ENCODE results near the gene NR3C2. TPM values are rescaled to one million over a fixed set of nuclear protein-coding genes. Genes with fewer than 3 reads are reported as not detected.

NR3C2 gene
- 4.3 TPM for total RNA-seq (ENCODE audit: insufficient read depth, low replicate concordance)

DNA sequence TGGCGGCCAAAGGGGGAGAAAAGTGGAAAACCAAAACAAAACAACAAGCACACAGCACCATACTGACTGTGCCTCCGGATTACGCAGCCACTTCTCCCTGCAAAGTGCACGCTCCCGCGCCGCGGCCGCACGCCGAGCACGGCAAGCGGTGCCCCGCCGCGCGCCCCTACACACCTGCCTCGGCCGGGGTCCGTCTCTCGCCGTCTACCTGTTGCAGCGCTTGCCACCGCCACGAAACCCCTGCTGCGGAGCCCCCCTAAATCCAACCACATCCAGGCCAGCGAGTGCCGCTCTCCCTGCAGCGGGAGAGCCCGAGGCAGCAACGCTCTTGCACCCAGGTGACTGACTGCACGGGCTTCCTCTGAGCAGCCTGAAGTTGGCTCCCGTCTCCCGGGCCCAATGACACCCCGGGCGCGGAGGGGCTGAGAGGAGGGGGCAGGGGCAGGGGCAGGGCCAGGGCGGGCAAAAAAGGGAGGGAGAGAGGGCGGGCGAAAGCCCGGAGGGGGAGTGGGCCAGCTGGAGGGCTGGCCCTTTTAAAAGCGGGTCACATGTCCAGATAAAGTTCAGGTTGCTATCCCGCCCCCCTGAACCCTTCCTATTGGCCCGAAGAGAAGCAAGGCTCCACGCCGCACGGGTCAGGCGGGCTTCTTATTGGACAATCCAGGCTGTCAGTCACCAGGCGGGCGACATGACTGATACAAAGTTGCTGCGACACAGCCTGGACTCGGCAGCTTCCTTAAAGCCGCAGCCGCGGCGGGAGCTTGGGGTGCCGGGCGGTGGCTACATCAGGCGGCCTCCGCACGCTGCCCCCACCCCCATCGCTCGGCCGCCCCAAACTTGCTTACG lies at the start of gene NR3C2:
Gene NR3C2 (minus strand): TSS at position 429 of the 846 bp plus-strand sequence.
- DNase-seq (ENCODE audit: low spot score): peak; percentile 99

DNA sequence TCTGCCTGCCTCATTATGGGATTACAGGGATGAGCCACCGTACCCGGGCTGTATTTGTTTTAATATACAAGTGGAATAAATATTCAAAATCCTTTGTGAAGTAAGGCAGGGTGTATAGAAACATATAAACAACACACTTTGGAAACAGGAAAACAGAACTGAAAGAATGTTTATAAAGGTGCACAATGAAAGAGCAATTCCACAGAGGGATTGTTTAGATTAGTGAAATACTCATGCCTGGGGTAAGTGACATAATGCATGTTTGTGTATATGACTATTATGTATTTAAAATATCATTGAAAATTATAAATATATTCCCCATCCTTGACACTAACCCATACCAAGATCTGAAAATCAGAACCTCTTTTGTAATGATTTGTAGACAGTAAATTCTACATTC lies 45.0 kb upstream of the NR3C2 start:
- DNase-seq (ENCODE audit: low spot score): no peak

DNA sequence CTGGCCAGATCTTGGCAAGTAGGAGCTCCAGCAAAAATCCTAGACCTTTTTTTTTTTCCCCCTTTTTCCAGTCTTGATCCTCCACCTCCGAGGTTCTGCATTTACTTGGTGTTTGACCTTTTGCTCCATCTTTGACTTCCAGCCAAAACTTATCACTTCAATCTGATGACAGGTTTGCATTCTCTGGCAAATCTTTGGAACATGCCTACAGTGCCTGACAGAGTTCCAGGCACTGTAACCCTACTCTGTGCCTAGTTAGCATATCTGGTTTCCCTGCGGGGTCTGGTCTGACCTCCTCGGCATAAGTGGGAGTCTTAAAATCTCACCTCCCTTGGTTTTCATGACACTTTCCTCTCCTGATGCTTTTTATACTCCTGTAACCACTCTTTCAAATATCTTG lies 39.4 kb upstream of the NR3C2 start:
- no peak for DNase-seq (ENCODE audit: low spot score)

- no peak for DNase-seq (ENCODE audit: low spot score)
Measured at GRCh38 chr4:148477276-148477675, 35.1 kb upstream of the NR3C2 start.

- DNase-seq (ENCODE audit: low spot score): no peak
Measured at GRCh38 chr4:148469938-148470337, 27.7 kb upstream of the NR3C2 start.

DNA sequence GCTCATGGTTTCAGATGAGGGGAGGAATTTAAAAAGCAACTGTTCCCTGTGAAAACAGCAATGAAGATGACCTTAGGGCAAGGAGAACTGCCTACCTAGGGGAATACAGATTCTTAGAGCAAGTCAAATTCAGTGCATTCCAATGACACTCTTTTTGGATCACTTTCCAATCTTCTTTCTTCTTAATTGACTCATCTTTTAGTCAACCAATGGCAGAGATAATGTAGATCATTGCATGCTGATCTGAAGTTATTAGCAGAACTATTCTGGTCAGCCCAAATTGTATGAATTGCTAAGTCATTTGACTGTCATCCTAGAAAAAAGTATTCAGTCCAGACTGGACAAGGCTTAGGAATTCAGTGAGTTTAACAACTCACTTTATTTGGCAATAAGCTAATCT lies 12.6 kb upstream of the NR3C2 start:
- no peak for DNase-seq (ENCODE audit: low spot score)

DNA sequence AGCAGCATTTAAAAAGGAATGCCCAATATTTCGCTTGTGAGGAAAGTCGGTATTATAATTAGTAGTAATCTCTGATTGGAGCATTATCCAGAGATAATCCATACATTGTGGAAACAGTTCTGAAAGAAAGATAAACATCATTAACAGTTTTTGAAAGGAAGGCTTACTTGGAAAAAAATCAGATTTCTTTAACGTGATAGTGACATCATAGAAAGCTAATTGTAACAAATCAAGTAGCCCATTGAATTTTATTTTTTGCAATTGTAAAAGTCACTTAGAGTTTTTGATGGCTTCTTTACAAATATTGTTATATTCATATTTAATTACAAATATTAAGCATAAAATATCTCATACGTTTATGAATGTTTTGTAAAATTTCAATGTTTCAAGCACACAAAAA lies 11.6 kb upstream of the NR3C2 start:
- no peak for DNase-seq (ENCODE audit: low spot score)

DNA sequence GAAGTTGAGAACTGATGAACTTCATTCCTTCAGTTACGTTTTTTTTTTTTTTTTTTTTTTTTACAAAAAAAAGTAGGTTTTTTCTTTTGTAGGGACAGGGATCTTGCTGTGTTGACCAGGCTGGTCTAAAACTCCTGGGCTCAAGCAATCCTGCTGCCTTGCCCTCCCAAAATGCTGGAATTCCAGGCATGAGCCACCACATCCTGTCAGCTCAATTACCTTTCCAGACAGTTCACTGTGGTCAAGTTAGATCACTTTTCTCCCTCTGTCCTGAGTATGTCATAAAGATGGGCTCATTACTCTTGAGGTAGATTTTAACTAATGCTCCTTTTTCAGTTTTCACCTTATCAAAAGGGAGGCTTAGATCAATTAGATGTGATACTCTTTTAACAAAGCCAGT lies 10.8 kb upstream of the NR3C2 start:
- no peak for DNase-seq (ENCODE audit: low spot score)

DNA sequence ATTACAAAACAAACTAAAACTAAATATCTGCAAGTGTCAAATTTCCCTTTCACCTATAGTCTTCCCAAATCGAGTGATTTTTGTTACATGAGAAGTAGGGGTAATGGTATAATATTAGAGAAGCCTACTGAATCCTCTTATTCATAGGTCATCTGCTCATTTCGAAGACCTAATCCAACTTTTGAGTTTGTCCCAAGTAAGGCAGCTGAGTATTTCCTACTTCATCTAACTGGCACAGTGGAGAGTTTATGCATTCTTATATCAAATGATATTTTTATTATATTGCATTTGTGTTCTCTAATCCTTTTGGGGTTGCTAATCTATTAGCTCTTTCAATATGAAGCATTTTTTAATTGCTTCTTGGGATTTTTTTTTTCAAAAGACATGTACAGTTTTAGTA lies 7.7 kb upstream of the NR3C2 start:
- DNase-seq (ENCODE audit: low spot score): no peak

- peak; percentile 11 for DNase-seq (ENCODE audit: low spot score)
Measured at GRCh38 chr4:148448141-148448540, 5.9 kb upstream of the NR3C2 start.

GRCh38 chr4:148447681-148448080 lies 5.5 kb upstream of the NR3C2 start:
- peak; percentile 10 for DNase-seq (ENCODE audit: low spot score)

DNA sequence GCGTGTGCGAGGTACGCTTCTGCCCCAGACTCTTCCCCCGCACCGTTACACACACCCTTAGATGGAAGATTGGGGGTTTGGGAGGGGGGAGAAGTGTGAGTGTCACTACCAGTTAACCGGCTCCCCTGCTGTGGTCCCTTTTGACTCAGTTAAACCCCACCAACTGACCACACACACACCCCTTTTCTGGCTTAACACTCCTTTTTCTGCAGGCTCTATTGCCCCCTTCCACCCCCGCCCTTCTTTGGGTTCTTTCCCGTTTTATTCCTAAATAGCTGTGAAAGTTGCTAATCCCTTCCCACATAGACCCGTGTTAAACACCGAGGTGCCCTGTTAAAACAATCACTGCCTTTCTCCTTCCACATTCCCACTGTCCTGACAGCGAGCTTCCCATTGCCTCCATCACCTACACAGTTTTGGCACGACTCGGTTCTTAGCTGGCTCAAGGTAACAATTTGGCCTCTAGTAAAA lies 3.7 kb upstream of the NR3C2 start:
- DNase-seq (ENCODE audit: low spot score): no peak

DNA sequence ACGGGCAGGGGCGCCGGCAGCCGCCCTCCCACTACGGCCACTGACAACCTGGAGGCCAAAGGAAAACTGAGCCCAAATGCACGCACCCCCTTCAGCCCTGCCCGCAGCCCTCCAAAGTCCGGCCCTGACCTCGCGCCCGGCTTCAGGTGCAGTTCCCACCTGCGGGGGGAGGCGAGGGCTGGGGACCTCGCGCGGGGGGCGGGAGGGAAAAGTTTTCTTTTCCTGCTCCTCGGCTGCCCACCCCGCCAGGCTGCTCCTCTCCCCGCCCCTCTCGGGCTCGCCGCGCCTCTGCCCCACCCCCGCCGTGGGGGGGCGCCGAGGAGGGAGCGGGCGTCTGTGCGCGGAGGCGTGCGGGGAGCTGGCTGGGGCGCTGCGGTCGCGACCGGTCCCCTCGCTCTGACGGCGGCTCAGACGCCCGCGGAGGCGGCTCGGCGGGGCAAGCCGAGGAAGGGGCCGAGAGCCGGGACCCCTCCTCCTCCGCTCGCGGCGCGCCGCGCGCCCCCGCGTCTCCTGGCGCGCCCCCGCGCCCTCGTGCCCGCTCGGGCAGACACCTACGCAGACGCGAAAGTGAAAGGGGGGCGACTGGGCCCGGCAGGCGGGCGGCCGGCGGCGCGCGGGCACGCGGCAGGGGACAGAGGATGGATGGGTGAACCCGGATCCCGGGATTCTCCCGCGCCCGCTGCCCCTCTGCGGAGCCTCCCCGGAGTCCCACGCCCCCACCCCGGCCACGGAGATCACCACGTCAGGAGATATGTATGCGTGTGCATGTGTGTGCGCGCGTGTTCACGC lies 3.1 kb upstream of the NR3C2 start:
- DNase-seq (ENCODE audit: low spot score): peak; percentile 43

DNA sequence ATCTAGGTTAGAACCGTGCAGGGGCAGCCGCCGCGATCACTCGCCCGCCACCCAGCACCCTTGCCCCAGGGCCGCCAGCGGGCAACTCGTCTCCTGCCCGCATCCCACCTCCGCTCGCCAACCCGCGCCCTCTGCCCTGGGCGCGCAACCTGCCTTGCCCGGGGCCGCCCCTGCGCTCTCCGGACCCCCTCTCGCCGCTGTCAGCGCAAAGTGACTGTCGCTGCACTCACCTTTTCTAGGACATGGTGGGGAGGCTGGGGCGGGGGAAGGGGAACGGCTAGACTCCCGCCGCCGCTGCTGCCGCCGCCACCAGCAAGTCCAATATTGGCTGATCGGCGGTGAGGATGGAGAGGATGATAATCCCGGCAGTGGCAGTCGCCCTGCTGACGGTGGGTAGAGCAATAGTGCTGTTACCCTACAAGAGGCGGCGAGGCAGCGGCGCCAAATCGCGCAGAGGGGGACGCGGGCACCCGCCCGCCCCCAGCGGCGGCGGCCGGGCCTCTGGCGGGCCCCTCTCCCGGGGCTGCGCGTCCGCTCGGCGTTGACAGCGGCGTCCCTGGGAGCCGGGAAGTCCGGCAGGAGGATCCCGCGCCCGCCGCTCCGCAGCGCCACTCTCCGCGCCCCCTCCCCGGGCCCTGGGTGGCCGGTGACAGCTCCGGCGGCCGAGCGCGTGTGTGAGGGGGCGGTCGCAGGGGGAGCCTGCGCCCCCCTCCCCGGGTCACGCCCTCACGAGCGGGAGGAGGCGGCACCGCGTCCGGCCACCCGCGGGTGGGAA lies 2.3 kb upstream of the NR3C2 start:
- peak; percentile 14 for DNase-seq (ENCODE audit: low spot score)

DNA sequence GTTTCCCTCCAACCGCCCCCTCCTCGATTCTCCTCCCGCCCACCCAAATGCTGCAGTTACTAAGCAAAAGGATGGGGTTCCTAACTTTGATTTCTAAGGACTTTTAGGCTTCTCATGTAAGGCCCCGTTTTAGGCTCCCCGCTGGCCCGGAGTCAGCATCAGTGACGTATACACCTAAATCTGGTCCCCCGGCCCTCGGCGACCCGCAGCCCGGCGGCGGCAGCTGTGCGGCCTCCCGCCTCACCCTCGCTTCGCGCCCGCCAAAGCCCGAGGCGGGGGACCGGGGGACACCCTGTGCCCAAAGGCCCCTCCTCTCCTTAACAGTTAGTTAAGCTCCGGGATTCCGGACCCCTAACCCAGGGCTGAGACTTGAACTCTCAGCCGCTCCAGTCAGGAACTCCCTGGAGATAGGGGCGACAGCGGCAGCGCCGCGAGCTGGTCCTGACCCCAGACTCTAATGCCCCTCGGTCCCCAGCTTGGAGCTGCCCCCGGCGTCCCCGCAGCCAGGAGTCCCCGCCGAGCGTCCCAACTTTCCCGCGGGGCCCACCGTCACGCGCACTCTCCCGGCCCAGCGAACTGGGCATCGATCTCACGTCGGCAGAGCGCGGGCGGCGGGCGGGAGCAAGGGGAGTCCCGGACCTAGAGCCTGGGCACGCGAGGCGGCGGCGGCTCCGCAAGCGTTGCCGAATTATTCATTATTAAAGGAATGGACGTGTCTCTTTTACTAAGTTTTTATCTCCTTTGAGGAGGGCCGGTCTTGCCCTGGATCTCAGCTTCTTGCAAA lies 1.5 kb upstream of the NR3C2 start:
- DNase-seq (ENCODE audit: low spot score): peak; percentile 20

- DNase-seq (ENCODE audit: low spot score): peak; percentile 55
Measured at GRCh38 chr4:148442832-148443511, 758 bp upstream of the NR3C2 start.

- DNase-seq (ENCODE audit: low spot score): no peak
Measured at GRCh38 chr4:148441624-148441985, 609 bp downstream of the NR3C2 start.

- DNase-seq (ENCODE audit: low spot score): no peak
Measured at GRCh38 chr4:148438047-148438446, 4.2 kb downstream of the NR3C2 start.

DNA sequence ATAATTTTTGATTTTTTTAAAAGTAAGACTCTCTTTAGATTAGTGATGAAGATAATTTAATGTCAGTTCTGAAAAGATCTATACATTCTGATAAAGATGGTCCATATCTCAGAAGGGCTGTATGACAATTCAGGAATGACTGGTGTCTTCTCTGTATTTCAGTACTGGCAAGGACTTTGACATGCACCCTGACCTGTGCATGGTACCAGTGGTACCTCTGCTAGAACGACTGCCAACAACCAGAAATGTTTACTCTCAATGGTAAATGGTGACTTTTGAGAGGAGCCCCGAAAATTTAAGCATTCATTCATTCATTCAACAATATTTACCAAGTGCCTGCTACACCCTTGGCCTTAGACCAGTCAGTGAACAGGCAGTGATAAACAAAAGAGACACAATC lies 4.8 kb downstream of the NR3C2 start:
- no peak for DNase-seq (ENCODE audit: low spot score)

DNA sequence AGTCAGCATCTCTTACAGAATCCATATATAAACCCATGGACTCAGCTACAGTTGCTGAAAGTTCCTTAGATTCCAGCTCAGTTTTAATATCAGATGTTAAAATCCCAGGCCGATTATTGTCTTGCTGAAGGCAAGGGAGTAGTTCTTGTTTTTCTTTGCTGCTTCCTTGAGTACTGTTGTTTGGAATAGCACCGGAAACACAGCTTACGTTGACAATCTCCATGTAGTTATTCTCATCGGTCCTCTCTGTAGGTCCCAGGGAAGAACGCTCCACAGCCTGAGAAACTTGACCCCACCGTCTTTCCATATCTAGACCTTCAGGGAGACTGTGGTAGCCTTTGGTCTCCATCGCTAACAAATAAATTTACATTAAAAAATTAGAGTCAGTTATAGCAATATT lies 5.7 kb downstream of the NR3C2 start:
- no peak for DNase-seq (ENCODE audit: low spot score)

All from umbilical cord (tissue), 2 donors.